K562 treated with DMSO at 1 percent for 4 hours (cell line): ENCODE results near the gene ZNF717. TPM values are rescaled to one million over a fixed set of nuclear protein-coding genes. Genes with fewer than 3 reads are reported as not detected.

Source experiments
- total RNA-seq: library from RNA; unstranded; fragments of 300-600 nt; gene quantifications from 2 replicates; pipeline ENCODE4 v1.2.3, GENCODE V29; 2022; ENCODE audit not compliant: insufficient read depth

The ZNF717 gene
- 2.0 and 3.2 TPM in 2 replicates for total RNA-seq

GRCh38 chr3:75785081-75785755 lies at the start of gene ZNF717:
Gene ZNF717 (minus strand): TSS chr3:75785549. CDS start chr3:75783362, 2,187 bp downstream.

Other genes starting within 250 kb of the ZNF717 start
- gene FRG2C, start 121.2 kb downstream of the ZNF717 start, total RNA-seq, result not detected in 2 replicates